ENCODE measurements around the gene NUP58.
"Not testable (repeated sequence)": the region's sequence is repeated elsewhere in the genome, so short reads cannot be mapped to it uniquely, and the experiment has no call there.

NUP58 gene

GRCh38 chr13:25306671-25307464 lies 5.4 kb downstream of the NUP58 start:
- DNase-seq: no peak

GRCh38 chr13:25310891-25311290 lies 9.5 kb downstream of the NUP58 start:
- no peak for DNase-seq

DNA sequence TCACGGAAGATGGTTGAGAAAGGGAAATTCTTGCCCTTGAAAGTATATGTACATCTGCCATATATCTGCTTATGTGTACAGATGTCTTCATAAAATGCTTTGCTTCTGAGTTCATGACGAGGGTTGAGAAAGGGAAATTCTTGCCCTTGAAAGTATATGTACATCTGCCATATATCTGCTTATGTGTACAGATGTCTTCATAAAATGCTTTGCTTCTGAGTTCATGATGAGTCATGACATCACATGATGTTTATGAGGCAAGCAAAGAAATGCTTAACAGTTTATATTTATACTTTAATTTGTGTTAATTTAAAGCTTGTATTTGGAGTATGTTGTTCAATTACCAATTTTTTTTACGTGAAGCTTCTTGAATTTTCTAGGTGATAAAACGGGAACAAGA lies 17.5 kb downstream of the NUP58 start:
- not testable (repeated sequence) for DNase-seq

GRCh38 chr13:25319771-25320170 lies 18.3 kb downstream of the NUP58 start:
- no peak for DNase-seq

DNA sequence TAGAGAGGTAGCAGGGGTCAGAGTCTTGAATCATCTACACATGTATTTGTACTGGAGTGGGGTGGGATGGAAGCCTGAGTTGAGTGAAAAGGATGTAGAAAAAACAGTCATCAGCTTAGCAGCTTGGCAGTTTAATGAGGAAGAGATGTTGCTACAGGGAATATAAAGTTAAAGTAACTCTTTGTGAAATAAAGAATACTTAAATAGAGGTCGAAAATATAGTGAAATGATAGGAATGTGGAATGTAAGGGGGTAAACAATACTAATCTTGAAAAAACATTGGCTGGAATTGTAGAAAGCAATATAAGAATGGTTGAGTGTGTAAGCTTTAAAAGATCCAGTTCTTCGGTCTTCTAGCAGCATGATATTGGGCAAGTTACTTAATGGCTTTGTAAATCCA lies 22.7 kb downstream of the NUP58 start:
- DNase-seq: no peak

DNA sequence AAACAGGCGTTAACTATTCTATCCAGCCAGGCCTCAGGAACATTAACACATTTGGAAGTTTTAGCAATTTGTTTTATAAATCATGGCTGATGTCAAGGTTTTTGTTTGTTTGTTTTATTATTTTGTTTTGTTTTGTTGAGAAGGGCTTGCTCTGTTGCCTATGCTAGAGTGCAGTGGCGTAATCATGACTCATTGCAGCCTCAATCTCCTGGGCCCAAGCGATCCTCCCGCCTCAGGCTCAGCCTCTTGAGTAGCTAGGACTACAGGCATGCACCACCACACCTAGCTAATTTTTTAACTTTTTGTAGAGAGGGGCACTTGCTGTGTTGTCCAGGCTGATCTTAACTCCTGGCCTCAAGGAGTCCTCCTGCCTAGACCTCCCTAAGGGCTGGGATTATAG lies 28.3 kb downstream of the NUP58 start:
- no peak for DNase-seq

DNA sequence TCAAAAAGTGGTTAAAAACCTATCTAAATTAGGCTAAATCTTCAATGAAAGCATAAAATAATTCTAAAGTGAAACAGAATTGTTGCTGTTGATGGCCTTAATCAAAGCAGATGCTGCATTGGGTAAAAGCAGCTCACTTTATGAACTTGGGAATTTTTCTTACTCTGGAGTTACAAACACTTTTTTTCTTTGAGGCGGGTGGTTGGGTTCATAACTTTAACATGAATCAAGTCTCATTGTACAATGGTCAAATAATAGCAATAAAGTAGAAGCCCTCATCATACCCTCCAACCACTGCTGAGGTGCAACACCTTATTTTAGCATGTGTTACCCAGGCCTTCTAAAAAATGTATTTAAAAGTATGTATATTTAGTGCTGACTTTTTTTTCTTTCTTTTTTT lies 29.1 kb downstream of the NUP58 start:
- no peak for DNase-seq

- no peak for DNase-seq
Observed at GRCh38 chr13:25335856-25336255, 34.4 kb downstream of the NUP58 start.

DNA sequence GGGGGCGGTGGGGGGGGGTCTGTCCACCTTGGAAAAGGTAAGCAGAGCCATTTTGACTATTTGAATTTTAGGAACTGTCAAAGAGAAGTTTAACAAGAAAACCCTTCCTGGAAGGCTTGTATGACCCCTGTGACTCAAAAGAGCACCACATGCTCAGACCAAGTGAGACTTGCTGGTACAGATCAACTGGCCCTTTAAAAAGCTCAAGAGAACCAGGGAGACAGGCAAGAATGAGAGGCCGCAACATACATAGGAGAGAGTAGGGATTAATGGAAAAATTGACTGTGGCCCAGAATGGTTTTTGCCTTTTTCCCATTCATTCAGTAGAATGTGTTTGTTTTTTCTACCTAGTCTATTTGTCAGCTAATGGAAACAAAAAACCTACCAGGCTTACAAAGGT lies 44.2 kb downstream of the NUP58 start:
- DNase-seq: no peak

GRCh38 chr13:25347151-25347550 lies 45.7 kb downstream of the NUP58 start:
- DNase-seq: no peak

- DNase-seq: no peak
Observed at GRCh38 chr13:25351404-25351803, 50.0 kb downstream of the NUP58 start.

DNA sequence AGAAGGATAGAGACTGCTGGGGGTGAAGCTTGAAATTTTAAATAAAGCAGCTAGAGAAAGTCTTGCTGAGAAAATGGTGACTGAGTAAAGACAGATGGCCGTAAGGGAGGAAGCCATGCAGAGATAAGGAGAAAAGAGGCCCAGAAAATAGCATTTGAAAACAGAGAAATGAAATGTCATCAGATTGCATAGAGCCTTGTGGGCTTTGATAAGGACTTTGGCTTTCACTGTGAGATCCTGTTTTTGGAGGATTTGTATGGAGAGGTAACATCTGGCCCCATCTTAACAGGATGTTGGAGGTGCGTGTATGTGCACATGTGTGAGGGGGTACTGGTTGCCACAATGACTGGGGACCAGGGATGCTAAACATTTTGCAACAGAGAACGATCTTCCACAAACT lies 50.8 kb downstream of the NUP58 start:
- no peak for DNase-seq

- DNase-seq: no peak
Observed at GRCh38 chr13:25352806-25353205, 51.4 kb downstream of the NUP58 start.

DNA sequence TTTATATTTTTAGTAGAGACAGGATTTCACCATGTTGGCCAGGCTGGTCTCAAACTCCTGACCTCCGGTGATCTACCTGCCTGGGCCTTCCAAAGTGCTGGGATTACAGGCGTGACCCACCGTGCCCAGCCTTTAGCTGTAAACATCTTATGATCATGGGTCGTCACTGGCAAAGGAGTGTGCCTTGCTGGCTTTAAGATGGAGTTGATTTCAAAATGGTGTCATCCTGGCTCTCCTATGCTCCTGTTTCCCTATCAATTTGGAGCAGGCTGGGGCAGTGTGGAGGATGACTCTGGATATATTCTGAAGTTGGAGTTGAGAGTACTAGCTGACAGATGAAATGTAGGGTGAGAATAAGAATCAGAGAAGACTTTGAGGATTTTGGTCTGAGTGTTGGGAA lies 51.9 kb downstream of the NUP58 start:
- no peak for DNase-seq

- no peak for DNase-seq
Observed at GRCh38 chr13:25354377-25354776, 53.0 kb downstream of the NUP58 start.

DNA sequence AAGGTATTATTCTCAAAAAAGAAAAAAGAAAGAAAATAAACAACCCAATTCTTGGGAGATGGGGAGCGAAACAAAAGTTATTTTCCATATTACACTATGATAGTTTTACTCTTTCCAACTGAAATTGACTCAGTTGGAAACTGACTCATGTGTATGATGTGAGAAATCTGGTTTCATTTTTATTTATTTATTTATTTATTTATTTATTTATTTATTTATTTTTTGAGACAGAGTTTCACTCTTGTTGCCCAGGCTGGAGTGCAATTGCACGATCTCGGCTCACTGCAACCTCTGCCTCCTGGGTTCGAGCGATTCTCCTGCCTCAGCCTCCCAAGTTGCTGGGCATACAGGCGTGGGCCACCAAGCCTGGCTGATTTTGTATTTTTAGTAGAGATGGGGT lies 59.0 kb downstream of the NUP58 start:
- not testable (repeated sequence) for DNase-seq

- no peak for DNase-seq
Observed at GRCh38 chr13:25365720-25366235, 64.4 kb downstream of the NUP58 start.

- DNase-seq: no peak
Observed at GRCh38 chr13:25371158-25371874, 69.9 kb downstream of the NUP58 start.

DNA sequence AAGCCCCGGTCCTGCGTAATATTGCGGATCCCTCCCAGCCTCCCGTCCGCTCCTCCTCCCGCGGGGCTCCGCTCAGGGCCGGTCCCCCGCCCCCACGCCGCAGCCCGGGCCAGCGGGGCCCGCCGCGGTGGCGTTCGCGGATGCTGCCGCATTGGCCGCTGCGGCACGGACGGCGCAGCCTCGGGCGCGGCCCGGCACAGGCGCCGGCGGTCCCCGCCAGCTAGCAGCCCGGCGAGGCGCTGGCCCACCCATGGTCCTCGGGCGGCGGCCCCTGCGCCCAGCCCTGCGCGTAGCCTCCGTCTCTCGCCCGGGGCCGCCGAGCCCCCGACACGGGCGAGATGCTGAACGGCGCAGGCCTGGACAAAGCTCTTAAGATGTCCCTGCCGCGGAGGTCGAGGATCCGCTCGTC lies 70.5 kb downstream of the NUP58 start, which contains the start of gene ATP8A2:
TSS of gene ATP8A2 (plus strand) at position 100 of the 409 bp plus-strand sequence. CDS start at position 339, 239 bp downstream.
- DNase-seq: no peak

- no peak for DNase-seq
Observed at GRCh38 chr13:25372284-25373081, 71.1 kb downstream of the NUP58 start.

DNA sequence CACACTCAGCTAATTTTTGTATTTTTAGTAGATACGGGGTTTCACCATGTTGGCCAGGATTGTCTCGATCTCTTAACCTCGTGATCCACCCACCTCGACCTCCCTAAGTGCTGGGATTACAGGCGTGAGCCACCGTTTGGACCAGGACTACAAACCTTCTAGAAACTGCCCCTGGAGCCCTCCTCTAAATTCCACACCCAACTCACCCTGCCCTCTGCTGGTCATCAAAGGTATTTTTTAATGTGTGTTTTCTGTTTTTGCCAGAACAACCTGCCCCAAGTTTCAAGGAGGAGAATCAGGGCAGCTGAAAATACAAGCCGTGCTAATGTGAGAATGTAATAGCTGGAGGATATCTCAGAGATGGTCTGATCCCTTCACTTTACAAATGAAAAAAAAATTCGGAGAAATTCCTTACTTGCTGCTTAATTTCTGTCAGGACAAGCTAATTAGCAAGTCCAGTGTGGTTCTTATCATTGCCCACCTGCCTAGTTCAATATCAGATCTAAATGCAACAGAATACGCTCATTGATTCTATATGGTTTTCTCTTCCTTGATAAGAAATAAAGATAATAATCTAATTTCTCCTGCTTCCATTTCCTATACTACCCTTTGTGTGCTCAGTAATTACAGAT lies 74.4 kb downstream of the NUP58 start:
- DNase-seq: peak; percentile 31

- no peak for DNase-seq
Observed at GRCh38 chr13:25377244-25377962, 76.0 kb downstream of the NUP58 start.
